Activated CD4-positive, alpha-beta T cell treated with anti-CD3 and anti-CD28 coated beads, Interleukin-2, amount 50 U/mL, for 1 hour (primary cell): ENCODE results near the gene PDXK.

Source experiments
- DNase-seq: peaks from one replicate; pipeline ENCODE4 v3.0.0-alpha.2; 2020

The PDXK gene

DNA sequence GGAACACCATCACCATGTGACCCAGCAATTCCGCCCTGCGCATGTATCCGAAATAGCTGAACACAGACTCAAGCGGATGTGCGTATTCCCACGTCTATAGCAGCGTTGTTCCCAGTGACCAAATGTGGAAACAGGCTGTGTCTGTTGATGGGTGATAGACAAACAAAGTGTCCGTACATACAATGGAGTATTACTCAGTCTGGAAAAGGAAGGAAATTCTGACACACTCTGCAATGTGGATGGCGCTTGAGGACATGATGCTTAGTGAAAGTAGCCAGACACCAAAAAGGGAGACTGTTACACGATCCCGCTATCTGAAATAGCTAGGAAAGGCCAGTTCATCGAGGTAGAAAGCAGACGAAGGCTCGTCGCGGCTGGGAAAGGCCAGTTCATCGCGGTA is 25.8 kb downstream of the PDXK start:
- no peak for DNase-seq

DNA sequence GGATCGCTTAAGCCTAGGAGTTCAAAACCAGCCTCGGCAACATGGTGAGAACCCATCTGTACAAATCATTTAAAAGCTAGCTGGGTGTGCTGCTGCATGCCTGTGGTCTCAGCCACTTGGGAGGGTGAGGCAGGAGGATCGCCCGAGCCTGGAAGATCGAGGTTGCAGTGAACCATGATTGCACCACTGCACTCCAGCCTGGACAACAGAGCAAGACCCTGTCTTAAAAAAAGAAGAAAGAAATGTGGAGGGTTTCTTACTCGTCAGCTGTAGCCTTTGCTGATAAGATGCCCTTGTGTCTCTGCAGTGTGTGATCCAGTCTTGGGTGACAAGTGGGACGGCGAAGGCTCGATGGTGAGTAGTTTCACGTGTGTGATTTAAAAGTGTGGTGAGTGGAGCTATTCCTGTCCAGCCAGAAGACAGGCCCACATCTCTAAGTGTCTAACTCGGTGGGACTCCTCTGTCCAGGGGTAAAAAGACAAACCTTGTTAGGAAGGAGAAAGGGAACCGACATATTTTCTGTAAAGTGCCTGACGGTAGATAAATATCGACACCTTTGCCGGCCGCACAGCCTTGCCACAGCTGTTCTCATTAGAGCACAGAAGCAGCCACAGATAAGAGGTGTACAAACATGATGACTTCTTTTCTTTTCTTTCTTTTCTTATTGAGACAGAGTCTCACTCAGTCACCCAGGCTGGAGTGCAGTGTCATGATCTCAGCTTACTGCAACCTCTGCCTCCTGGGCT is 27.0 kb downstream of the PDXK start:
- no peak for DNase-seq

DNA sequence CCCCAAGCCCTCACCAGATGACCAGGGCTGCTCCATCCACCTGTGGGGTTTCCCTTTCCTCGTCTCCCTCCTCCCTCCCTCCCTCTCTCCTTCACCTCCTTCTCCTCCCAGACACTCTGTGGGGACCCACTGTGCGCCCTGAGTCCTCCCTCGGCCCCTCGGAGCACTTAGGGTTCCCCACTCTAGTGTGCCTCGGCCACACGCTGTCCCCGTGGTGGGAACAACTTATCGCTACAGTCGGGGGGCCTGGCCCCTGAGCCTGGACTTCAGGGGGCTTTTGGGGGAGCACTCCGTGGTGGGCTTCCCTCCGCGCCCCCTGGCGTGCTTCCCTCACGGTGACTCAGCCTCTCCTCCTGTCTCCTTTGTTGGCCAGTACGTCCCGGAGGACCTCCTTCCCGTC is 29.7 kb downstream of the PDXK start:
- no peak for DNase-seq

DNA sequence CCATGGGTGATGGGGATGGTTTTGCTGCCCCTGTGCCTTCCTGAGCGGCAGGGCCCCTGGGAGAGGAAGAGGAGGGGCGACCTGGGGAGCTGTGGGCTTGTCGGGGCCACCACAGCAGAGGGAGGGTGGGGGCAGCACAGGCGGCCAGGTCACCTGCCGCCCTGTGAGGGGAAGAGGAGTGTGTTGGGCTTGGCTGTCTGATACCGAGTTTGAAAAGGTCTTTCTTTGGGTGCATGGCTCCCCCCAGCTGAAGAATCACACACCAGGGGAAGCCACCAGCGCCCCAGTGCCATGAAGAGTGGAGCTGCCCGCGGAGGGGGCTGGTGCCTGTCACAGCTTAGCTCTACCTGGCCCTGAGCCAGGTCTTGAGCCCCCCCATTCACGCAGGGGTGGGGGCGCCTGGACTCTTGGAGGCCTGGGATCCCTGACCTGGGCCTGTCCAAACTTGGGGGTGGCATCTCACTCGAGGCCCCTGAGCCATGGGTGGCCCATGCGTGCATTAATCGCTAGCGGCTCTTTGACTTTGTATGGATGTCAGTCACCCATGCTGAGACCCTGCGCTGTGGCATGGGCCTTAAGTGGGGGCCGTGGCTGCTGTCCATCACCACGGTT is 30.8 kb downstream of the PDXK start:
- DNase-seq: no peak

DNA sequence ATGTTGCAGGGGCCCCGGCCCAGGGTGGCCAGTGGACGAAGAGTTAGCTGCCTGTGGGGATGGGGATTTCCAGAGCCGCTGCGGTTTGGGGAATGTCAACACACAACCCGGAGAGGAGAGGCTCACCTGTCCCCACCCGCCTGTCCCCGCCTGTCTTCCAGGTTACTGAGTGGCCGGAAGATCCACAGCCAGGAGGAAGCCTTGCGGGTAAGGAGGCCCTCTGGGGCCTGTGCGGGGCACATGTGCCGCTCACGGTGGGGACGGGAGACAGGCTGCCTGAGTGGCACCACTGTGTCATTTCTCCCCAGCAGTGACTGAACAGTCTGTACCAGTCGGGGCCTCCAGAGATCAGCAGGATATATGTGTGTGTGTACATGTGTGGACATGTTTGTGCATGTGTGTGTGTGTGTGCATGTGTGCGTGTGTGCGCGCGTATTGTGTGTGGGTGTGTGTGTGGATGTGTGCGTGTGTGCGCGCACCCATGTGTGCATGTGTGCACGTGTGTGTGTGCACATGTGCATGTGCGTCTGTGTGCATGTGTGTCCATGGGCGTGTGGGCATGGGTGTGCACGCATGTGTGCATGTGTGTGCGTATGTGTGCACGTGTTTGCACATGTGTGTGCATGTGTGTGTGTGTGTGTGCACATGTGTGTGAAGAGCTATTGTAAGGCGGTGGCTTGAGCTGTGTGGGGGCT is 31.6 kb downstream of the PDXK start:
- no peak for DNase-seq

DNA sequence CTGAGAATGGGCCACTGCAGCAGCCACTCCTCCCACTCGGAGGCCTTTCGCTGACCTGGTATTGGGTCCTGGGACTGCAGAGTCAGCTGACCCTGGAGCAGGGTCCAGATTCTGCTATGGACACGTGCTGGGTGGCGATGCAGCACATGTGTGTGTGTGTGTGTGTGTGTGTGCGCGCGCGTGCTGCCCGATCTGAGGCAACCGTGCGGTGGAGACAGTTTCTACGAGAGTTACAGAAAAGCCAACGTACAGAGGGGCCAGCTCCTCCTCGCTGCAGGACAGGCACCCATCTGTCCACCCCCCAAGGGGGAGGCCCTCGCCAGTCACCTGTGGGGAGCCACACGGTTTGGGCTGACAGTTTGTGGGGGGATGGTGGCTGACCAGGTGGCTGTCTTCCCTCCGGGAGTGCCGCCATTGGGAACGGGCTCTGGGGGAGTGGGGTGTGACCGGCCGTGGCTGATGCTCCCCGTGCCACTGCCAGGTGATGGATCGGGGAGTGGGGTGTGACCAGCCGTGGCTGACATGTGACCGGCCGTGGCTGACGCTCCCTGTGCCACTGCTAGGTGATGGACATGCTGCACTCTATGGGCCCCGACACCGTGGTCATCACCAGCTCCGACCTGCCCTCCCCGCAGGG is 33.1 kb downstream of the PDXK start:
- no peak for DNase-seq

DNA sequence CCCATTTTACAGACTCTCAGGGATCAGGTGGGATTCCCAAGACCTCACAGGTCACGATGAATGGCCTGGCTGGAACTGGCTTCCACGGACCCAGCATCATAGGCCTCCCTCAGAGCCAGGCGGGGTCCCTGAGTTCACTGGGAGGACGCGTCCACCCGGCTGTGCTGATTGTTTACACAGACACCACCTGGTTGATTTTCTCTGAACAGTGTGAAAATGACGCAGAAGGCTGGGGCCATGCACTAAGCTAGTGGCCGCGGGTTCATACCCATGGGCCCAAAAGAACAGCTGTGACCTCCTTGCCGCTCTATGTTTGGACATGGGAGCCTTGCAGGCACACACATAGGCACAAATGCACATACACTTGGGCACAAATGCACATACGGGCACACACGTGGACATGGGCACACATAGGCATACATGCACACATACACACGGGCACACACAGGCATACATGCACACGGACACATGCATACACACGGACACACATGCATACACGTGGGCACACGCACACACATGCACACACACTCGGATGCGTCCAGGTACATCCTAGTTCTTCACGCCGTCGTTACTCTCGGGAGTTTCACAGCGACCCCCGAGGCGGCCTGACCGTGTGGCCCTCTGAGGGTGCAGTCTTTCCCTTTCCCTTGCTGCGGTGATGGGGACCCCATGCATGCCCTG is 34.0 kb downstream of the PDXK start:
- DNase-seq: no peak

DNA sequence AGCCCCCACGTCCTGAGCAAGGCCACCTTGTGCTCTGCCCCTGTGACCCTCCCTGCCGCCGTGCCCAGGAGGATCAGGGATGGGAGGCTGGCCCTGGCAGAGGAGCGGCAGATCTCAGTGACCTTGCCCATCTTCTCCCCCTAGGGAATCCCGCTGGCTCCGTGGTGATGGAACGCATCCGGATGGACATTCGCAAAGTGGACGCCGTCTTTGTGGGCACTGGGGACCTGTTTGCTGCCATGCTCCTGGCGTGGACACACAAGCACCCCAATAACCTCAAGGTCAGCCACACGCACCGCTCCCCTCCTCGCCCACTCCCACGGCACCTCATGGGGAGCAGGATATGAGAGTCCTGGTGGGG is 34.5 kb downstream of the PDXK start:
- no peak for DNase-seq

DNA sequence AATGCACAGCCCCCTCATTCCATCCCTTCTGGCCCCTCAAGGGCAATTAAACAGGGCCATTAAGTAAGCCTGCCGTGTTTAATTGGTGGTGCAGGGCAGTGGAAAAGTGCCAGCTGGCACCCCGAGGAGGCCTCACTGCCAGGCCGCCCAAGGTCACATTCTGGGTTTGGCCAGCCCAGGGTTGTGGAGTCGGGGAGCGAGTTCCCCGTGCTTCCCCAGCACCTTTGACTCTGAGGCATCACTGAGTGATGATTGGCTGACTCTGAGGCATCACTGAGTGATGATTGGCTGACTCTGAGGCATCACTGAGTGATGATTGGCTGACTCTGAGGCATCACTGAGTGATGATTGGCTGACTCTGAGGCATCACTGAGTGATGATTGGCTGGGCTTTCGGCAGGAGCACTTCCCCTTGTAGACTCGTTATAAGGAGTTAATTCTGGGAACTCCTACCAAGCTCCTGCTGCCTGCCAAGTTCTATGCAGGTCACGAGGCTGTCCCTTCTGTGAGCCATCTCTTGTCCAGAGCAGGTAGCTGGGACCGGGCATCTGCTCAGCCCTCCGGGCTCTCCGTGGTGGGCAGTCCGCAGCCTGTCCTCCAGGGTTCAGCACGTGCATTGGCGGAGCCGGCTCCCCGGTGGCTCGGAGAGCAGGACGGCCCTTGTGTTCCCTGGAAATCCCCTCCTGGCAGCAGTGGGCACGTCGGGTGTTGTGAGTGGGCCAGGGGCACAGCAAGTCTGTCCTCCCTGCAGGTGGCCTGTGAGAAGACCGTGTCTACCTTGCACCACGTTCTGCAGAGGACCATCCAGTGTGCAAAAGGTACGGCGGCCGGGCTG is 36.2 kb downstream of the PDXK start:
- no peak for DNase-seq

DNA sequence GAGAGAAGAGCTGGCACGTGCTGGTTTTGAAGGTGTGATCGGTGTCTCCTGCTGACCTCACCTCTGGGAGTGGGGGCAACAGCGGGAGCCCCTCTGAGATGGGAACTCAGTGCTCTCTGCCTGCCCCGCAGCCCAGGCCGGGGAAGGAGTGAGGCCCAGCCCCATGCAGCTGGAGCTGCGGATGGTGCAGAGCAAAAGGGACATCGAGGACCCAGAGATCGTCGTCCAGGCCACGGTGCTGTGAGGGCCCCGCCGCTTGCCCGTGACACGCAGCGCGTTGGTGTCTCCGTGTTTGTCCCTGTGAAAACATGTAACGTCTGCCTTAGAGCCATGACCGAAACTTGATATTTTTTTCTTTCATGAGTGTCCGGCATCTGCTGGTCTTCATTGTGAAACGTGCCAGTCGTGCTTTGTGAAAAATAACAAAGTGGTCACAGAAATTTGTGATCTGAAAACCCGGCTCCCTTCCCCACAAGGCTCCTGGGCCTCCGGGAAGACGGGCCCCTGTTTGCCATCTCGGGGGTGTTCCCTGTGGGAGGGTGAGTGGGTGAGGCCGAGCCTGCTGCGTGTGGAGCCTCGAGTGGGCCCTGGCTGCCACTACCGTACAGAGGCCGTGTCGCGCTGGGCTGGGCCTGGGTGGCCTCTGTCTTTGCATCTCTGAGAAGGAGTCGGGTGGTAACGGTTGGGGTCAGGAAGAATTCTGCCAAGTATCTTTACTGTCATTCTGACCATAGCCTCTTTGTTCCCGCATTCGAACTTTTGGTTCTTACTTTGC is 37.1 kb downstream of the PDXK start:
- DNase-seq: no peak

DNA sequence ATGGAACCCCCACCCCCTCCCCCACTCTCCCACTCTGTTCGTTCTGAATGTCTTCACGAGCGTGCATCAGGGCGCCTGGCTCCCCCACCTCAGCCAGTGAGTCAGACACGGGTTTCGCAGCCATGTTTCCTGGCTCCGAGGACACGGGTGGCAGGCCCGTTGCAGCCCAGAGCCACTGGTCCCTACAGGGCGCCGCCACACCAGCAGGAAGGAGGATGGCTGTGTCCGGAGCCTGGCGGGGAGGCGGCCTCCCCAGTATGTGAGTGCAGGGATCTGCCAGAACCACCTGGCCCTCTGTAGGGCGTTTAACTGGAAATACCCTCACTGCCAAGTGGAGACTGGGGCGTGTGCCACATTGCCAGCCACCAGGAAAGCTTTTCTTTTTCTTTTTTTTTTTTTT is 38.7 kb downstream of the PDXK start:
- no peak for DNase-seq

DNA sequence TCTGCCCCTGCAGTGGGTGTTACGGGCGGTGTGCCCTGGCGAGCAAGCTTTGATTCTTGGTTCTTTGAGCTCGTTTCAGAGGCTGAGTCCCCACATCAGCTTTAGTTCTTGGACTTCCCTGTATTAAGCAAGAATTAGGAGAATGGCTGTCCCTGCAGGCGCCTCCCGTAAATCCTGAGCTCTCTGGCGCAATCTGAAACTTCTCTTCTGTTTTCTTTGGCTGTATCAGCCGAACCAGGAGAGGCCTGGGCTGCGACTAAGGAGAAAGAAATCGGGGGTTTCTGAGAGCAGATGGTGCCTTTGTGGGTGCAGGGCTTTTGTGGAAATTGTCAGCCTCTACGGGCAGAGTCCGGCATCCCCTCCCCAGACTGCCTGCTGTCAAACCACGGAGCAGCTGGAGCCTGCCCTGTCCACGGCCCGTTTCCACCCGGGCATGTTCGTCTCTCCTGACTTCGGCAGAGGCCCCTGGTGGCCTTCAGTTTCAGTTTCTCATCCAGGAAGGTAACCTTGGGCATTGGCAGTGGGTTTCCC is 39.2 kb downstream of the PDXK start:
- DNase-seq: no peak

DNA sequence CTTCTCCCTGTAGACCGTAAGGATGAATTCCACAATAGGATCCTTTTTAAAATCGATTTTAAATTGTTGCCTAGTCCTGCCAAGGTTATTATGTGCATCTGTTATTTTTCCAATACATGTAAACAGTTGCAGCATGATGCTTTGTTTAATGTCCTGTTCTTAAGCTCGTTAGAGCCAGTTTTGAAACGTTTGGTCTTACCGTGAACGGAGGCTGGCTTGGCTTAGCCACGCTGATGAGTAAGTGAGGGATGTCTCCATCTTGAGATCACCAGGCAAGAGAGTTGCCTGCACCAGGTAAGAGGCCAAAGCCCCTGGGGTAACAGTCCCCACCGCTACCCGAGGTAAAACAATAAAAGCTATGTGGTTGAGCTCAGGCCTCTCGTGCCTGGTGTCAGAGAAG is 39.9 kb downstream of the PDXK start:
- DNase-seq: no peak

DNA sequence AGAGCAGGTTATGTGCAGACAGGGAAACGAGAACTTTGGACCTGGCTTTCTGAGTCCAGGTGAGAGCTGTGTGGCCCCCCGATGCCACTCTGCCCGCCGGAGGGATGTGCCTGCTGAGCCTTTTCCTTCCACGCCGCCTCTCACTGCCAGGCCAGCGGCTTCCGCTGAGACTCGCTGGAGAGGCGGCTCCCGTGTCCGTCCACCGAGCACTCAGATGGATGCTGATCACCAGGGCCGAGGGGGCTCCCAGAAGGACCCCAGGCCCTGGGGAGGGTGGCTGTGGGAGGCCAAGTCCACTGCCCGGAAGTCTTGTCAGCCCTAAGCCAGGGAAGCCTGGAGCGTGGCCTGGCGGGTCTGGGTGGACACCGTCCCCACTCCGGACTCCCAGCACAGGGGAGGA is 40.7 kb downstream of the PDXK start:
- no peak for DNase-seq

DNA sequence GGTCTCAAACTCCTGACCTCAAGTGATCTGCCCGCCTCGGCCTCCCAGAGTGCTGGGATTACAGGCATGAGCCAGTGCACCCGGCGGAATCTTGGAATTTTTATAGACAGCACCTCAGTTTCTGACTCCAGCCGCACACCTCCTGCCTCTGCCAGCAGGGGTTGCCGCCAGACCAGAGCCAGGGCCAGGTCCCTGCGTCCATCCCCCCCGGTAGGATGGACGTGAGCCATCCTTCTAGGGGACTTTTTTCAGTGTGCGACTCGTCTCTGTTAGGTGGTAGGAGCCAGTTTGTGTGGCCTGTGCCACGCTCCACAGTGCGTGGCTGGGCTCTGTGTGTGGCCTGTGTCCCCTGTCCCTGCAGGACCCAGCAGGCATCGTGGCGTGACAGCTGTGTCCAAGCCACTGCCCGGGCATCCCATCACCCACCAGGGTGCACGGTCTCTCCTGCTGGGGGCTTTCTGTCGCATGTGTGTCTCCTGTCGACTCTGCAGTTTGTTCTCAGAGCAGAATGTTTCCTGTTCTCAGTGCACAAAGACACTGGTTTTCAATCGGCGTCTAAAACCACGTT is 41.5 kb downstream of the PDXK start:
- no peak for DNase-seq

DNA sequence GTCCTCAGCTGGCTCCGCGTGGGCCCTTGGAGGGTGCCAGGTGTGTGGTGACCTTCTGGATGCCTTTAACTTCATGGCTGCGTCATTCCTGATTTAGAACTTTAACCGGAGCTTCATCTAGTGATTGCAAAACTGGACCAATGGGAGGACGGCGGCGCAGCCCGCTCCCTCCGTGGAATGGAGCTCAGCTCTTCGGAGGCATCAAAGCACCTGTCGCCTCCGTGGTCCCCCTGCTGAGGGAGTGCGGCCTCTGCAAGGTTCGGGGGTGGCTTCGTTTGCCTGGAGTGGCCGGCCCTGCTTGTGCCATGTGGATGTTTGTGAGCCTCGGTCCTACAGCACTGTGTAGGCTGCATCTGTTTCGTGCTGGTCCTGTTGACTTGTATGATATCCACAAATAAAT is 43.0 kb downstream of the PDXK start:
- DNase-seq: no peak

DNA sequence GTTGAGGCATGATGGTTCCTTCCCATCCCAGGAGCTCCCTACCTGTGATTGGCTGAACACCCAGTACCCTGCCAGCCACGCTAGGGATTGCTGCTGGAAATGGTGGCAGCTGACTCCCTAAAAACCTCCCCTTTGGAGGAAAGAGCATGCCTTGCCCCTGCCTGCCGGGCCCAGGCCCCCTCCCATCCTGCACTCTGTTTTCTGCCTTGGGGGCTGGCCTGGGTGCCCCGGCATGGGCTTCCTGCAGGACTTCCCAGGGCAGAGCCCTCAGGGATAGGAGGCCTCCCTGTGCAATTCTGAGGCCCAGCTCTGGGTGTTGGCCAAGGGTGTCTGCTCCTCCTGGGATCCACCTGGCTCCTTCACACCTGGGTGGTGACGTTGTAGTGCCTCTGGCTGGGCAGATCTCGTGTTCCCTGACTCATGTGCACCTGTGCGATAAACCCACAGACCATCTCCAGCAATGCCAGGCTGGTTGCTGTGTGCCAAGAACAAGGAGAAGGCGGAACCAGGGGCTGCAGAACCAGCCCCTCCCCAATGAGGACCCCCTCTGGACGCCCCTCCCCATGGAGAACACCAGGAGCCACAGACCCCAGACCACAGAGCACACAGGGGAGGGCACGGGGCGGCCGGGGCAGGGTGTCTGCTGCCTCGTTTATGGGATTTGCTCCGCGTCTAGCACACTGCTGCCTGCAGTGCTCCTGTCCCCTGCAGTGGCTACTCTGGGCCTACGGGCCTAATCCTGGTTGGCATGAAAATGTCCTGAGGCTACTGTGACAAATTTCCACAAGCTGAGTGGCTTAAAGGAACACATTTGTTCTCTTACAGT is 43.6 kb downstream of the PDXK start:
- DNase-seq: no peak

DNA sequence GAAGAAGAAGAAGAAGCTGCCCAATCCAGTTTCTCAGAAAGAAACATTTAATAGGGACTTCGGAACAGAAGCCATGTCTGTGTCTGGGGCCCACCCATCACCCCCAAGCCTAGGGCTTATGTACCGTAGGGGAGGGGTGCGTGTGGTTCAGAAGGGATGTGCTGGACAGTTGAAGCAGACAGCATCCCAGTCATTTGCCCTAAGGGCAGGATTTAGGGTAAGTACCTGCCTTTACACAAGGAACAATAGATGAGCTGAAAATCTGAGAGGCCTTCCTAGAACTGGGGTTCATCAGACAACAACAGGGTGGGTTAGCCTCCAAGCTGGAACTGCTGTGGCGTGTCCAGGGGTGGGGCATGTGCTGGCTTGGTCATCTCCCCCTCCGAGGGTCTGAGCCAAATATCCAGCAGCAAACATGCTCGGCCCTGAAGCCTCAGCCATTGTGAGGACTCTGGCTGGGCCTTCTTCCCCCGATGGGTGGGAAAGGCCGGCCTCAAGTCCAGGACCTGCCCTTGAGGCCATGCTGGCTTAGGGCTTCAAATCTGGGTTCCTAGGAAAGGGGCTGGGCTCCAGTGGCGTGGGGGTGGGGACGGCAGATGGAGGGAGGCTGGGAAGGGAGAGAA is 45.1 kb downstream of the PDXK start:
- no peak for DNase-seq
